Mesendoderm (in vitro differentiated cells): ENCODE data around the gene MITF.

Experiments used
- DNase-seq: peaks from one replicate; pipeline ENCODE4 v3.0.0; 2013
- H2AK5ac ChIP-seq: 2 replicates; pipeline ENCODE4 v1.6.1; 2013; ENCODE audit warnings: low read length, inconsistent platforms
- H2BK120ac ChIP-seq: 2 replicates; pipeline ENCODE4 v1.6.1; 2013; ENCODE audit warnings: low read depth, mild to moderate bottlenecking, low read length, moderate library complexity, mixed read lengths
- H2BK15ac ChIP-seq: replicated peaks from 2 replicates; pipeline ENCODE4 v1.6.1; 2013; ENCODE audit warnings: low read depth, mild to moderate bottlenecking, moderate library complexity
- H2BK5ac ChIP-seq: 2 replicates; pipeline ENCODE4 v1.6.1; 2013; ENCODE audit warnings: low read length, inconsistent platforms
- H3K18ac ChIP-seq: 2 replicates; pipeline ENCODE4 v1.6.1; 2013; ENCODE audit warnings: mild to moderate bottlenecking, low read length, mixed read lengths
- H3K23ac ChIP-seq: one replicate; pipeline ENCODE4 v1.6.1; 2013; ENCODE audit warnings: low read length
- H3K27ac ChIP-seq: 2 replicates; pipeline ENCODE4 v1.5.1; 2013; ENCODE audit warnings: low read depth, mild to moderate bottlenecking, inconsistent platforms, low read length, moderate library complexity
- H3K27me3 ChIP-seq: 2 replicates; pipeline ENCODE4 v1.6.1; 2013; ENCODE audit warnings: low read length, control low read depth, mild to moderate bottlenecking, inconsistent platforms; ENCODE audit not compliant: insufficient read depth, poor library complexity
- H3K36me3 ChIP-seq: 2 replicates; pipeline ENCODE4 v1.6.1; 2013; ENCODE audit warnings: low read length, inconsistent platforms; ENCODE audit not compliant: control insufficient read depth, insufficient read depth
- H3K4ac ChIP-seq: one replicate; pipeline ENCODE4 v1.6.1; 2013; ENCODE audit warnings: low read depth, mild to moderate bottlenecking, low read length, moderate library complexity
- H3K4me1 ChIP-seq: 2 replicates; pipeline ENCODE4 v1.6.1; 2013; ENCODE audit warnings: low read depth, low read length, inconsistent platforms; ENCODE audit not compliant: control insufficient read depth
- H3K4me2 ChIP-seq: 2 replicates; pipeline ENCODE4 v1.6.1; 2013; ENCODE audit warnings: low read length
- H3K4me3 ChIP-seq: 2 replicates; pipeline ENCODE4 v1.5.1; 2013; ENCODE audit warnings: mild to moderate bottlenecking, low read length
- H3K56ac ChIP-seq: one replicate; pipeline ENCODE4 v1.6.1; 2013; ENCODE audit warnings: low read length
- H3K79me1 ChIP-seq: 2 replicates; pipeline ENCODE4 v1.6.1; 2013; ENCODE audit warnings: low read length, inconsistent platforms
- H3K79me2 ChIP-seq: 2 replicates; pipeline ENCODE4 v1.6.1; 2013; ENCODE audit warnings: mild to moderate bottlenecking, low read length; ENCODE audit not compliant: control insufficient read depth, insufficient read depth
- H3K9ac ChIP-seq: 2 replicates; pipeline ENCODE4 v1.6.1; 2013; ENCODE audit warnings: low read length, inconsistent platforms
- H4K5ac ChIP-seq: one replicate; pipeline ENCODE4 v1.6.1; 2013; ENCODE audit warnings: low read length
- H4K8ac ChIP-seq: one replicate; pipeline ENCODE4 v1.6.1; 2013; ENCODE audit warnings: low read depth, mild to moderate bottlenecking, control low read depth, low read length, moderate library complexity
- WGBS: extraction: QIAGEN DNeasy Blood & Tissue Kit; methylation state at CpG from one replicate; pipeline ENCODE4 v1.1.7; 2013; ENCODE audit warnings: low lambda C conversion rate, missing lambda C conversion rate; ENCODE audit not compliant: insufficient coverage; ENCODE audit errors: extremely low coverage; 5-methylcytosine and 5-hydroxymethylcytosine counted together

Gene MITF

GRCh38 chr3:69932087-69932486, 192.8 kb downstream of the MITF start:
- no CpG with 5 or more reads among the region's 2 CpGs for WGBS
- Histone ChIP-seq H3K27ac (no peak overlapping the region), H3K4ac (no peak overlapping the region)

GRCh38 chr3:69932501-69932900, 193.2 kb downstream of the MITF start:
- no peak overlapping the region for H2BK5ac ChIP-seq
- H2BK120ac ChIP-seq, result no peak overlapping the region
- H3K9ac ChIP-seq, result no peak overlapping the region
- DNase-seq, result no peak
- H3K4ac ChIP-seq, result no peak overlapping the region
- no peaks in the 10 kb centered on the region for H3K79me2 ChIP-seq
- no peaks in the 10 kb centered on the region for H3K4me1 ChIP-seq
- no peak overlapping the region for H3K56ac ChIP-seq
- H3K4me3 ChIP-seq, result no peak overlapping the region
- H4K8ac ChIP-seq, result no peak overlapping the region
- H3K27ac ChIP-seq, result no peak overlapping the region
- no peak overlapping the region for H3K23ac ChIP-seq
- no peak overlapping the region for H4K5ac ChIP-seq
- no CpG with 5 or more reads among the region's 3 CpGs for WGBS
- no peaks in the 10 kb centered on the region for H3K36me3 ChIP-seq
- H2AK5ac ChIP-seq, result no peak overlapping the region
- H2BK15ac ChIP-seq, result no peak overlapping the region
- no peak overlapping the region for H3K18ac ChIP-seq
- H3K79me1 ChIP-seq, result no peaks in the 10 kb centered on the region
- H3K27me3 ChIP-seq, result no peaks in the 10 kb centered on the region
- no peak overlapping the region for H3K4me2 ChIP-seq

More at GRCh38 chr3:69932087-69932486, 192.8 kb downstream of the MITF start:
- Histone ChIP-seq H4K5ac (no peak overlapping the region), H2BK120ac (no peak overlapping the region), H3K9ac (no peak overlapping the region), H2AK5ac (no peak overlapping the region), H3K4me2 (no peak overlapping the region), H3K79me2 (no peaks in the 10 kb centered on the region), H3K56ac (no peak overlapping the region), H3K36me3 (no peaks in the 10 kb centered on the region), H4K8ac (no peak overlapping the region), H3K27me3 (no peaks in the 10 kb centered on the region), H2BK15ac (no peak overlapping the region), H3K79me1 (no peaks in the 10 kb centered on the region), H3K4me1 (no peaks in the 10 kb centered on the region), H2BK5ac (no peak overlapping the region), H3K23ac (no peak overlapping the region), H3K18ac (no peak overlapping the region), H3K4me3 (no peak overlapping the region)
- no peak for DNase-seq

GRCh38 chr3:69934398-69934797, 195.1 kb downstream of the MITF start:
- H3K27ac ChIP-seq, result no peak overlapping the region
- H2BK120ac ChIP-seq, result no peak overlapping the region
- no peak overlapping the region for H3K4me3 ChIP-seq

GRCh38 chr3:69936266-69936665, 197.0 kb downstream of the MITF start:
- no peaks in the 10 kb centered on the region for H3K4me1 ChIP-seq
- H2BK120ac ChIP-seq, result no peak overlapping the region
- H3K27me3 ChIP-seq, result no peaks in the 10 kb centered on the region
- H3K4me3 ChIP-seq, result no peak overlapping the region
- no peak overlapping the region for H3K4ac ChIP-seq
- no peak overlapping the region for H3K56ac ChIP-seq
- no peaks in the 10 kb centered on the region for H3K36me3 ChIP-seq
- H4K8ac ChIP-seq, result no peak overlapping the region
- no CpG with 5 or more reads among the region's 6 CpGs for WGBS
- no peaks in the 10 kb centered on the region for H3K79me1 ChIP-seq
- DNase-seq, result no peak
- H3K9ac ChIP-seq, result no peak overlapping the region
- no peaks in the 10 kb centered on the region for H3K79me2 ChIP-seq
- no peak overlapping the region for H3K23ac ChIP-seq
- H4K5ac ChIP-seq, result no peak overlapping the region
- H3K27ac ChIP-seq, result no peak overlapping the region
- no peak overlapping the region for H2BK15ac ChIP-seq
- H3K4me2 ChIP-seq, result no peak overlapping the region
- H2AK5ac ChIP-seq, result no peak overlapping the region
- no peak overlapping the region for H3K18ac ChIP-seq
- no peak overlapping the region for H2BK5ac ChIP-seq

More at GRCh38 chr3:69934398-69934797, 195.1 kb downstream of the MITF start:
- Histone ChIP-seq H3K27me3 (no peaks in the 10 kb centered on the region), H3K18ac (no peak overlapping the region), H2BK15ac (no peak overlapping the region), H3K79me2 (no peaks in the 10 kb centered on the region), H3K4me2 (no peak overlapping the region), H3K4me1 (no peaks in the 10 kb centered on the region), H4K8ac (no peak overlapping the region), H2AK5ac (no peak overlapping the region), H2BK5ac (no peak overlapping the region), H3K36me3 (no peaks in the 10 kb centered on the region), H3K4ac (no peak overlapping the region), H3K56ac (no peak overlapping the region), H3K9ac (no peak overlapping the region), H3K79me1 (no peaks in the 10 kb centered on the region), H4K5ac (no peak overlapping the region), H3K23ac (no peak overlapping the region)
- no peak for DNase-seq
- no CpG with 5 or more reads among the region's 2 CpGs for WGBS

GRCh38 chr3:69938061-69938460, 198.8 kb downstream of the MITF start:
- WGBS, result no CpG with 5 or more reads among the region's 6 CpGs
- H4K5ac ChIP-seq, result no peak overlapping the region
- no peak overlapping the region for H3K18ac ChIP-seq

GRCh38 chr3:69938931-69939330, 199.7 kb downstream of the MITF start:
- Histone ChIP-seq H3K18ac (no peak overlapping the region), H3K27me3 (no peaks in the 10 kb centered on the region), H3K56ac (no peak overlapping the region), H2AK5ac (no peak overlapping the region), H3K4me2 (no peak overlapping the region), H3K27ac (no peak overlapping the region), H4K8ac (no peak overlapping the region), H3K4ac (no peak overlapping the region), H2BK120ac (no peak overlapping the region), H2BK5ac (no peak overlapping the region), H3K36me3 (no peaks in the 10 kb centered on the region), H3K79me2 (no peaks in the 10 kb centered on the region), H3K9ac (no peak overlapping the region), H3K79me1 (no peaks in the 10 kb centered on the region), H3K4me1 (no peaks in the 10 kb centered on the region), H3K4me3 (no peak overlapping the region), H2BK15ac (no peak overlapping the region), H4K5ac (no peak overlapping the region), H3K23ac (no peak overlapping the region)
- WGBS, result no CpG with 5 or more reads among the region's 3 CpGs
- DNase-seq, result no peak

More at GRCh38 chr3:69938061-69938460, 198.8 kb downstream of the MITF start:
- no peaks in the 10 kb centered on the region for H3K79me2 ChIP-seq
- no peaks in the 10 kb centered on the region for H3K27me3 ChIP-seq
- H2BK5ac ChIP-seq, result no peak overlapping the region
- DNase-seq, result no peak
- H2AK5ac ChIP-seq, result no peak overlapping the region
- no peaks in the 10 kb centered on the region for H3K36me3 ChIP-seq
- no peak overlapping the region for H3K56ac ChIP-seq
- H2BK15ac ChIP-seq, result no peak overlapping the region
- H3K27ac ChIP-seq, result no peak overlapping the region
- no peak overlapping the region for H3K23ac ChIP-seq
- H3K4me2 ChIP-seq, result no peak overlapping the region
- no peak overlapping the region for H2BK120ac ChIP-seq
- no peak overlapping the region for H4K8ac ChIP-seq
- no peaks in the 10 kb centered on the region for H3K79me1 ChIP-seq
- no peak overlapping the region for H3K4me3 ChIP-seq
- no peaks in the 10 kb centered on the region for H3K4me1 ChIP-seq
- no peak overlapping the region for H3K9ac ChIP-seq
- H3K4ac ChIP-seq, result no peak overlapping the region
